HCT116 (cell line): ENCODE results near the gene JPH3. TPM values are rescaled to one million over a fixed set of nuclear protein-coding genes. Genes with fewer than 3 reads are reported as not detected.

Source experiments
- ATAC-seq: fragments of 200-7000 bp; cut with Tn5 transposase; 2 replicates; pipeline ENCODE4 v1.9.1; 2020; ENCODE audit warnings: mild to moderate bottlenecking, moderate library complexity
- BruUV-seq: library from RNA; stranded (reverse); fragments of 400-500 nt; replicated peaks from 2 replicates; lab custom pipeline; 2021; lab: Mats Ljungman, UMichigan
- CTCF ChIA-PET: fragments of 300-600 bp; sonication (Branson Sonifier 250); formaldehyde crosslinking; loops from one replicate; lab custom pipeline; 2021; ENCODE audit warnings: antibody characterized with exemption; lab: Charles Lee
- POLR2A ChIA-PET: fragments of 300-600, 350-600 bp; sonication (Branson Sonifier 250); formaldehyde crosslinking; loops from one replicate; lab custom pipeline; 2021; ENCODE audit warnings: antibody characterized with exemption; lab: Charles Lee
- RAD21 ChIA-PET, 2 experiments: fragments of 300-600 bp; sonication (Branson Sonifier 250); formaldehyde crosslinking; loops; one replicate each; lab custom pipeline; 2023; ENCODE audit warnings: low total read pairs in 2 of 2; ENCODE audit not compliant: uncharacterized antibody in 2 of 2, unreplicated experiment in 2 of 2, low non-redundant PET in 1 of 2; lab: Charles Lee
- DNase-seq: peaks from one replicate; pipeline ENCODE4 v3.0.0-alpha.2; 2010; ENCODE audit warnings: low read depth, low spot score
- H2AFZ ChIP-seq: fragments of 200-600 bp; shearing (Covaris generic), sonication (generic); 2 replicates; pipeline ENCODE4 v1.6.1; 2017; ENCODE audit warnings: low read depth, mixed run types, mixed read lengths, antibody characterized with exemption, low read length; ENCODE audit not compliant: poor library complexity, severe bottlenecking
- H3K27ac ChIP-seq: 2 replicates; pipeline ENCODE4 v1.5.1; 2012; ENCODE audit warnings: low read depth, low read length
- H3K27me3 ChIP-seq: fragments of 200-600 bp; sonication (generic); 2 replicates; pipeline ENCODE4 v1.6.1; 2016; ENCODE audit warnings: mixed run types, low read length, mixed read lengths; ENCODE audit not compliant: insufficient read depth
- H3K36me3 ChIP-seq, 2 experiments: fragments of 200-500 bp in 1 of 2; fragments of 200-600 bp in 1 of 2; sonication (Bioruptor generic) in 1 of 2; sonication (generic) in 1 of 2; 2 replicates each; pipeline versions ENCODE4 v1.5.1 to v1.6.1; 2014 to 2016; ENCODE audit warnings: low read length in 2 of 2, inconsistent platforms in 1 of 2, mixed read lengths in 1 of 2, mixed run types in 1 of 2; ENCODE audit not compliant: insufficient read depth in 2 of 2, control insufficient read depth in 1 of 2
- H3K4me1 ChIP-seq, 2 experiments: fragments of 200-600 bp in 1 of 2; sonication (generic) in 1 of 2; 2 replicates each; pipeline versions ENCODE4 v1.5.1 to v1.6.1; 2012 to 2017; ENCODE audit warnings: low read length in 2 of 2, inconsistent platforms in 1 of 2, mild to moderate bottlenecking in 1 of 2, mixed read lengths in 1 of 2, mixed run types in 1 of 2, moderate library complexity in 1 of 2; ENCODE audit not compliant: insufficient read depth in 2 of 2, control insufficient read depth in 1 of 2
- H3K4me2 ChIP-seq: fragments of 200-600 bp; sonication (generic); 2 replicates; pipeline ENCODE4 v1.6.1; 2017; ENCODE audit warnings: mixed run types, low read length, mixed read lengths
- H3K4me3 ChIP-seq, 2 experiments: fragments of 200-600 bp in 1 of 2; sonication (generic) in 1 of 2; replicated peaks in 1 of 2; 2 replicates each; pipeline ENCODE4 v1.5.1; 2011 to 2016; ENCODE audit warnings: low read length in 2 of 2, control low read depth in 1 of 2, low read depth in 1 of 2, mild to moderate bottlenecking in 1 of 2, mixed read lengths in 1 of 2, mixed run types in 1 of 2
- H3K79me2 ChIP-seq: fragments of 200-600 bp; sonication (generic); 2 replicates; pipeline ENCODE4 v1.6.1; 2017; ENCODE audit warnings: mild to moderate bottlenecking, mixed run types, low read length, moderate library complexity, mixed read lengths; ENCODE audit not compliant: insufficient read depth
- H3K9ac ChIP-seq: fragments of 200-600 bp; sonication (generic); 2 replicates; pipeline ENCODE4 v1.6.1; 2016; ENCODE audit warnings: low read length, mixed read lengths
- H3K9me2 ChIP-seq: fragments of 200-600 bp; sonication (generic), shearing (Covaris generic); 2 replicates; pipeline ENCODE4 v1.6.1; 2017; ENCODE audit warnings: mixed run types, mild to moderate bottlenecking, moderate library complexity; ENCODE audit not compliant: insufficient read depth
- H3K9me3 ChIP-seq, 2 experiments: fragments of 200-500 bp in 1 of 2; fragments of 200-600 bp in 1 of 2; sonication (Bioruptor generic) in 1 of 2; sonication (generic) in 1 of 2; 2 replicates each; pipeline ENCODE4 v1.6.1; 2014 to 2017; ENCODE audit warnings: low read length in 2 of 2, mixed read lengths in 2 of 2, inconsistent platforms in 1 of 2, low read depth in 1 of 2, mild to moderate bottlenecking in 1 of 2, mixed run types in 1 of 2, moderate library complexity in 1 of 2; ENCODE audit not compliant: control insufficient read depth in 1 of 2, insufficient read depth in 1 of 2
- H4K20me1 ChIP-seq: fragments of 200-600 bp; sonication (generic), shearing (Covaris generic); 2 replicates; pipeline ENCODE4 v1.6.1; 2017; ENCODE audit warnings: mixed run types, mild to moderate bottlenecking, moderate library complexity; ENCODE audit not compliant: insufficient read depth
- JUND ChIP-seq: IDR thresholded peaks from 2 replicates; pipeline ENCODE4 v1.6.1; 2012
- ZNF274 ChIP-seq: fragments of 200-500 bp; sonication (Bioruptor generic); IDR thresholded peaks from 2 replicates; pipeline ENCODE4 v1.6.1; 2014; ENCODE audit warnings: mild to moderate bottlenecking, low read depth, low read length, inconsistent platforms
- intact Hi-C: fragments of 100-400 bp; cut with micrococcal nuclease; formaldehyde crosslinking; loops from 2 replicates; pipeline ENCODE4 v1.10.0; 2022
- total RNA-seq: library from RNA; stranded (reverse); gene quantifications from one replicate; pipeline ENCODE4 v1.2.1, GENCODE V29; 2021; ENCODE audit not compliant: unreplicated experiment

JPH3 gene
- total RNA-seq, 1 experiment from 2014 or later = 0.10 TPM

DNA sequence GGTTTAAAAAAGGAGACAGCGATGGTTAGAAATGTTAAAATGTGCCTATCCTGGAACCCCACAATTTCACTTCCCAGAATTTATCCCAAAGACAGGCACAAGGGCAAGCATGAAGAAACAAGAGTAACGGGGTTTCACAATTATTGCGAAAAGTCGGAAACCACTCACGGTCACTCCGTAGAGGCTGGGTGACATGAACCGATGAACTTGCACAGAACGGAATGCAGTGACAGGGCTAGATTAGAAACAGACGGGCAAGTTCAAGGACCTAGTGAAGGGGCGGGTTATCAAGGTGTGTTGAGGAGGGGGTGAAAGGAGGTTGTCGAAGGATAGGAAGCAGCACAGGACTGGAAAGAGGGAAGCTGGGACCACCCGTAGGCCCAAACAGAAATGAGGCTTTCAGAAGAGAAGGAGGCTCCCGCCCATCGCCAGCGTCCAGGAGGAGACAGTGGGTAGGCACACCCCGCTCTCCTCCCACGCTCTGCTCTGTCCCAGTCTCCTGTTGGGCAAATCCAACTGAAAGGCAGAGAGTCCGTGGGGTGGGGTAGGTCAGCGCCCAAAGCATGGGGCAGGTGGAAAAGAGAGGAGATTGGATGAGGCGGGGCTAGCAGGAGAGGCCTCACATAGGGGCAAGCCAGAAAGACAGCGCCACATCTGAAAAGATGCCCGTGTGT is 47.4 kb upstream of the JPH3 start:
- Histone ChIP-seq H3K27me3 (peaks cover 2% of the 10 kb centered on the region; the same call in 1 of the 2 replicates), H3K79me2 (no peaks in the 10 kb centered on the region), H3K36me3 (no peaks in the 10 kb centered on the region), H3K4me1 (peaks cover 2 to 10% of the 10 kb centered on the region in 2 experiments; a peak in 2 of 4 replicates), H3K9ac (no peak overlapping the region), H3K27ac (no peak overlapping the region), H2AFZ (no peak overlapping the region), H3K9me3 (no peaks in the 10 kb centered on the region), H3K9me2 (no peaks in the 10 kb centered on the region), H4K20me1 (no peaks in the 10 kb centered on the region), H3K4me3 (no peak overlapping the region), H3K4me2 (no peak overlapping the region)
- ChIA-PET RAD21 (no interaction called here), CTCF (interaction anchor here (1.4 kb wide), 1 partner anchor 16 kb away, joined by 3 read pairs; no protein-coding TSS in a partner anchor), POLR2A (no interaction called here)
- ATAC-seq = no peak
- no peak for TF ChIP-seq JUND
- no peak for DNase-seq
- BruUV-seq = no TSS peak
- intact Hi-C loops = no loop called here

DNA sequence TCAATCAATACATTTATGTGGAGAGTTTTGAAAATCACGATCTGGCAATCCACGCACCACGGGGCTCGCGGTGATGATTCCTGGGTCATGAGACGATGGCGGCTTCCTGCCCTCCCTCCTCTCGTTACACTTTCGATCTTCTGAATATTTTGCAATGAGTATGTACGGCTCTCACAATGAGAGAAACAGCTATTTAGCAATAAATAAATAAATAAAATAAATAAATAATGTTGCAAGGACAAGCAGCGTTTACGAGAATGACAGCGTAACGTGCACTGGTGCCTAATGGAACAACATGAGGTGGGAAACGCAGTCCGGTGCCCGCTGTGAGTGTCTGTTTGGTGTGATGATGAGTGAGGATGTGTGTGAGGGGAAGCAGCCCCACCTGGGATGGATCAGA is 46.7 kb upstream of the JPH3 start:
- intact Hi-C loops = no loop called here
- ATAC-seq = no peak
- no peak overlapping the region for H3K4me2 ChIP-seq
- H3K9me2 ChIP-seq = no peaks in the 10 kb centered on the region
- no peaks in the 10 kb centered on the region for H3K27me3 ChIP-seq
- TF ChIP-seq ZNF274 = no peak
- ChIA-PET POLR2A (no interaction called here), RAD21 (no interaction called here), CTCF (interaction anchor here (1.3 to 1.4 kb wide), 2 partner anchors 15 to 81 kb away, joined by 3 read pairs; no protein-coding TSS in a partner anchor)
- no peaks in the 10 kb centered on the region for H3K36me3 ChIP-seq
- no TSS peak for BruUV-seq
- H3K4me1 ChIP-seq = peaks cover 7 to 15% of the 10 kb centered on the region in 2 experiments; a peak in 3 of 4 replicates
- no peaks in the 10 kb centered on the region for H4K20me1 ChIP-seq
- no peaks in the 10 kb centered on the region for H3K9me3 ChIP-seq
- no peak overlapping the region for H3K4me3 ChIP-seq
- H2AFZ ChIP-seq = no peak overlapping the region
- no peak overlapping the region for H3K9ac ChIP-seq
- no peaks in the 10 kb centered on the region for H3K79me2 ChIP-seq
- no peak overlapping the region for H3K27ac ChIP-seq
- DNase-seq = no peak
